SU-DHL-6 (cell line): ENCODE results near the gene MTHFR.

ENCODE experiments used
- H2AFZ ChIP-seq: fragments of 200-600 bp; sonication (generic); 2 replicates; pipeline ENCODE4 v1.6.1; 2014; ENCODE audit warnings: low read depth, mild to moderate bottlenecking, moderate library complexity, mixed read lengths, antibody characterized with exemption, low read length; ENCODE audit not compliant: severe bottlenecking
- H3F3A ChIP-seq: fragments of 200-600 bp; shearing (Covaris generic); 2 replicates; pipeline ENCODE4 v1.6.0; 2016; ENCODE audit warnings: antibody characterized with exemption, mild to moderate bottlenecking; ENCODE audit not compliant: insufficient read depth
- H3K27ac ChIP-seq: fragments of 200-600 bp; sonication (generic); 2 replicates; pipeline ENCODE4 v1.5.1; 2016; ENCODE audit warnings: low read depth, mild to moderate bottlenecking, low read length, moderate library complexity, mixed read lengths
- H3K27me3 ChIP-seq: fragments of 200-600 bp; sonication (generic), shearing (Covaris generic); 2 replicates; pipeline ENCODE4 v1.6.0; 2014; ENCODE audit warnings: mild to moderate bottlenecking, low read length
- H3K36me3 ChIP-seq: fragments of 200-600 bp; sonication (generic); 2 replicates; pipeline ENCODE4 v1.6.1; 2014; ENCODE audit warnings: mild to moderate bottlenecking, low read length, mixed read lengths
- H3K4me2 ChIP-seq: fragments of 300-600, 200-600 bp; shearing (Covaris generic), sonication (generic); 2 replicates; pipeline ENCODE4 v1.6.0; 2014; ENCODE audit warnings: low read length, low read depth, mild to moderate bottlenecking; ENCODE audit not compliant: poor library complexity, severe bottlenecking
- H3K4me3 ChIP-seq: fragments of 200-600 bp; sonication (generic); 2 replicates; pipeline ENCODE4 v1.5.1; 2014; ENCODE audit warnings: antibody characterized with exemption, low read length, mild to moderate bottlenecking, mixed read lengths; ENCODE audit not compliant: insufficient read depth, poor library complexity, severe bottlenecking
- H3K79me2 ChIP-seq: fragments of 200-600 bp; sonication (generic); 2 replicates; pipeline ENCODE4 v1.6.1; 2014; ENCODE audit warnings: mild to moderate bottlenecking, low read length, moderate library complexity; ENCODE audit not compliant: insufficient read depth
- H3K9ac ChIP-seq: fragments of 200-600 bp; sonication (generic); 2 replicates; pipeline ENCODE4 v1.7.0; 2014; ENCODE audit warnings: mild to moderate bottlenecking, low read length
- H3K9me2 ChIP-seq: fragments of 200-600 bp; sonication (generic); replicated peaks from 2 replicates; pipeline ENCODE4 v1.6.1; 2014; ENCODE audit warnings: low read length; ENCODE audit not compliant: insufficient read depth
- H3K9me3 ChIP-seq: fragments of 200-600 bp; sonication (generic); 2 replicates; pipeline ENCODE4 v1.6.1; 2014; ENCODE audit warnings: low read length, mixed read lengths; ENCODE audit not compliant: insufficient read depth
- H4K20me1 ChIP-seq: fragments of 200-600 bp; sonication (generic); 2 replicates; pipeline ENCODE4 v1.6.1; 2014; ENCODE audit warnings: low read depth, mild to moderate bottlenecking, antibody characterized with exemption, low read length, moderate library complexity, mixed read lengths
- EZH2phosphoT487 ChIP-seq: fragments of 200-600 bp; sonication (generic), shearing (Covaris generic); conservative IDR thresholded peaks from 2 replicates; pipeline ENCODE4 v1.6.1; 2018; ENCODE audit warnings: mild to moderate bottlenecking, antibody characterized with exemption, low read length, moderate library complexity, mixed read lengths
- TF ChIP-seq, protein P1 (sequence below): fragments of 200-600 bp; sonication (generic); IDR thresholded peaks from one replicate; pipeline ENCODE4 v1.5.1; 2017; ENCODE audit warnings: antibody characterized with exemption, mild to moderate bottlenecking, low read length, moderate library complexity; ENCODE audit not compliant: insufficient read depth, poor library complexity, severe bottlenecking

Gene MTHFR

DNA sequence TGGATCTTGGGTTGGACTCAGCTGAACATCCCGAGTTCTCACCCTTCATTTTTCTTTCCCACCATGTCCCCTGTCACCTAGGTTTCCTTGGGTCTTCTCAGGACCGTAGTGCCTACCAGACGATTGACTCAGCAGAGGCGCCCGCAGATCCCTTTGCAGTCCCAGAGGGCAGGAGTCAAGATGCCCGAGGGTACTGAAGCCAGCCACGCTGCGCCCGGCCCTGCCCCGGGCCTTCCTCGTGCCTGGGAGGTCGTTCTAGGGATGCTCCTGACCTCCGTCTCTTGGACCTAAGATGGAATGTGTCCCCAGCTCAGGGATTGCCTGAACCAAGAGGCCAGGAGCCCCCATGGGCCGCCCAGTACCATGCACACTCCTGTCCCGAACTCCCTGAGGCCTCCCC is 55.8 kb downstream of the MTHFR start:
- H3K79me2 ChIP-seq: no peaks in the 10 kb centered on the region
- H3K4me2 ChIP-seq: no peak overlapping the region
- H3K9me2 ChIP-seq: no peaks in the 10 kb centered on the region
- no peaks in the 10 kb centered on the region for H3F3A ChIP-seq
- no peak overlapping the region for H3K27ac ChIP-seq
- H3K36me3 ChIP-seq: no peaks in the 10 kb centered on the region
- H3K9ac ChIP-seq: no peak overlapping the region
- no peaks in the 10 kb centered on the region for H4K20me1 ChIP-seq
- no peak overlapping the region for H3K4me3 ChIP-seq
- H3K9me3 ChIP-seq: no peaks in the 10 kb centered on the region
- H3K27me3 ChIP-seq: no peaks in the 10 kb centered on the region
- TF ChIP-seq EZH2phosphoT487: no peak
- TF ChIP-seq, protein P1, sequence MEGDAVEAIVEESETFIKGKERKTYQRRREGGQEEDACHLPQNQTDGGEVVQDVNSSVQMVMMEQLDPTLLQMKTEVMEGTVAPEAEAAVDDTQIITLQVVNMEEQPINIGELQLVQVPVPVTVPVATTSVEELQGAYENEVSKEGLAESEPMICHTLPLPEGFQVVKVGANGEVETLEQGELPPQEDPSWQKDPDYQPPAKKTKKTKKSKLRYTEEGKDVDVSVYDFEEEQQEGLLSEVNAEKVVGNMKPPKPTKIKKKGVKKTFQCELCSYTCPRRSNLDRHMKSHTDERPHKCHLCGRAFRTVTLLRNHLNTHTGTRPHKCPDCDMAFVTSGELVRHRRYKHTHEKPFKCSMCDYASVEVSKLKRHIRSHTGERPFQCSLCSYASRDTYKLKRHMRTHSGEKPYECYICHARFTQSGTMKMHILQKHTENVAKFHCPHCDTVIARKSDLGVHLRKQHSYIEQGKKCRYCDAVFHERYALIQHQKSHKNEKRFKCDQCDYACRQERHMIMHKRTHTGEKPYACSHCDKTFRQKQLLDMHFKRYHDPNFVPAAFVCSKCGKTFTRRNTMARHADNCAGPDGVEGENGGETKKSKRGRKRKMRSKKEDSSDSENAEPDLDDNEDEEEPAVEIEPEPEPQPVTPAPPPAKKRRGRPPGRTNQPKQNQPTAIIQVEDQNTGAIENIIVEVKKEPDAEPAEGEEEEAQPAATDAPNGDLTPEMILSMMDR: no peak
- no peak overlapping the region for H2AFZ ChIP-seq

DNA sequence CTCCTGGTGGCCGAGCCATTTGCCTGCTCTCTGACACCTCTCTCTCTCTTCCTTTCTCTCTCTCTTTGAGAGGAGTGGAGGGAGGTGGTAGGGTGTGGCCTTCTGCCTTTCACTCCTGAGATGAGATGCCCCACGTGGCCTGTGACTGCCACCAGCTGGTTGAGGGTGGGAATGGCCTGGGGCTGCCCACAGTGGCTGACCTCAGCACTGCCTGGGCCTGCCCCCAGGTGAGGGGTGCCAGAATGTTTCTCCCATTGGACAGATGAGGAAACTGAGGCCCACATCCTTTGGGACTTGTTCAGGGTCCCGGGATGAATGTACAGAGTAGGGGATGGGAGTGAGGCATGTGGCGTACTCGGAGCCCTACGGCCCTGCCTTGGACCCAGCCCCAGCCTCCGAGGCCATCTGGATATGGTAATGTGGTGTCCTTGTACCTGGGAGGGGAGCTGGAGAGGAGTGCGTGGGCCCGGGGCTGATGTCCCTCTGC is 56.5 kb downstream of the MTHFR start:
- no peaks in the 10 kb centered on the region for H3K79me2 ChIP-seq
- no peak overlapping the region for H3K4me2 ChIP-seq
- H3K9me2 ChIP-seq: no peaks in the 10 kb centered on the region
- H4K20me1 ChIP-seq: no peaks in the 10 kb centered on the region
- no peak overlapping the region for H2AFZ ChIP-seq
- H3K9ac ChIP-seq: no peak overlapping the region
- H3K9me3 ChIP-seq: no peaks in the 10 kb centered on the region
- TF ChIP-seq, protein P1: no peak
- no peak for TF ChIP-seq EZH2phosphoT487
- no peaks in the 10 kb centered on the region for H3F3A ChIP-seq
- H3K4me3 ChIP-seq: no peak overlapping the region
- no peaks in the 10 kb centered on the region for H3K27me3 ChIP-seq
- no peak overlapping the region for H3K27ac ChIP-seq
- H3K36me3 ChIP-seq: no peaks in the 10 kb centered on the region

DNA sequence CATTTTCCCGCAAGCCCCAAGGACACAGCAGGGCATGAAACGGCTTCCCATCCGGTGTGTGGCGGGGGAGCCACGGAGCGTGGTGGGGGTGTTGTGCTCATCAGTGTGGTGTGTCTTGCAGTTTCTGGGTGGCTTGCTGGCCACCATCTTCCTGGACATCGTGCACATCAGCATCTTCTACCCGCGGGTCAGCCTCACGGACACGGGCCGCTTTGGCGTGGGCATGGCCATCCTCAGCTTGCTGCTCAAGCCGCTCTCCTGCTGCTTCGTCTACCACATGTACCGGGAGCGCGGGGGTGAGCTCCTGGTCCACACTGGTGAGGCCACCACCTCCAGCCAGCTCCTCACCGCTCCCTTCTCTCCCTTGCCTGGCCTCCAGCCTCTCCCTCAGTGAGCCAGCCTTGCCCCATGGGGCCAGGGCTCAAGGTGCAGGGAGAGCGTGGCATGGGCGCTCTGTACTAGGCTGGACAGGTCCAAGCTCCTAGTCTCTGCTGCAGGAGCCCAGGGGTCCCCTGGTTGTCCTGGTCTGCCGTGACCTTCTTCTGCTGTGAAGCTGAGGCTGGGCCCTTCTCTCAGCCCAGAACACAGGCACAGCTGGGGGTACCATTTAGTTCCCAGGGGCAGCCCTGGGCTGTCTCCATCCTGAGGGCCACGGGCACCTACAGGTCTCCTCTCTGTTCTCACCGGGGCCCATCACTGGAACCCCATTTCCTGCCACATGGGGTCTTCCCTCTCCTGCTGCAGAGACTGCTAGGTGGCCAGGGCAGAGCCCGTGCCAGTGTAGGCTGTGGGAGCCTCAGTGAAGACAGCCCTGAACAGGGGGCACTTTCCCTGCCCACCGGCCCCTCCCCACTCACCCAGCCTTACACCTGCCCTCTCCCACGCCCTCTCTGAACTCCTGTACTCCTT is 57.2 kb downstream of the MTHFR start:
- Histone ChIP-seq H3F3A (no peaks in the 10 kb centered on the region), H3K79me2 (no peaks in the 10 kb centered on the region), H3K4me3 (no peak overlapping the region), H2AFZ (no peak overlapping the region), H3K9ac (no peak overlapping the region), H3K27ac (no peak overlapping the region), H3K27me3 (no peaks in the 10 kb centered on the region), H3K9me2 (no peaks in the 10 kb centered on the region), H3K36me3 (no peaks in the 10 kb centered on the region), H3K4me2 (no peak overlapping the region), H3K9me3 (no peaks in the 10 kb centered on the region), H4K20me1 (no peaks in the 10 kb centered on the region)
- TF ChIP-seq EZH2phosphoT487: no peak
- TF ChIP-seq, protein P1: no peak
